Hepatocyte (in vitro differentiated cells): ENCODE measurements around the gene MOB3B.

Source experiments
- EZH2 ChIP-seq: fragments of 200-600 bp; sonication (generic); IDR thresholded peaks from 2 replicates; pipeline ENCODE4 v1.6.1; 2016; ENCODE audit warnings: antibody characterized with exemption, mild to moderate bottlenecking, borderline replicate concordance
- TF ChIP-seq, protein P1 (sequence below): fragments of 200-600 bp; sonication (generic); IDR thresholded peaks from 2 replicates; pipeline ENCODE4 v1.5.1; 2016; ENCODE audit warnings: antibody characterized with exemption, mild to moderate bottlenecking; ENCODE audit not compliant: poor library complexity

DNA sequence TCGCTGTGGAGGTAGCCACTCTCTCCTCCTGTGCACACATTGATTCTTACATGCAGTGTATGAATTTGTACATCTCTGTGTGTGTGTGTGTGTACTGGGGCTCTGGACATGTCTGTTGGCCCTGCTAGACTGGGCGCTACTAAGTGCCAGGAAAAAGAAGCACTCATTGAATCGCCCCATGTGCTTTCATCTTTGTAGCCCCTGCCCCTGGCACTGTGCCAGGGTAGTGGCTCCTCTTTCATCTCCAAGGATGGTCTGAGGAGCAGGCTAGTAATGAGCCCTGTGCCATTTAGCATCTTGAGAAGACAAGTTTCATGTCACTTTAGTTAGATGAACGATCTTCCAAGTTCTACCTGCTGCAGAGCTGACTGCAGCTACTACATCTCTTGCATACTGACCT is 198.2 kb downstream of the MOB3B start:
- TF ChIP-seq, protein P1, sequence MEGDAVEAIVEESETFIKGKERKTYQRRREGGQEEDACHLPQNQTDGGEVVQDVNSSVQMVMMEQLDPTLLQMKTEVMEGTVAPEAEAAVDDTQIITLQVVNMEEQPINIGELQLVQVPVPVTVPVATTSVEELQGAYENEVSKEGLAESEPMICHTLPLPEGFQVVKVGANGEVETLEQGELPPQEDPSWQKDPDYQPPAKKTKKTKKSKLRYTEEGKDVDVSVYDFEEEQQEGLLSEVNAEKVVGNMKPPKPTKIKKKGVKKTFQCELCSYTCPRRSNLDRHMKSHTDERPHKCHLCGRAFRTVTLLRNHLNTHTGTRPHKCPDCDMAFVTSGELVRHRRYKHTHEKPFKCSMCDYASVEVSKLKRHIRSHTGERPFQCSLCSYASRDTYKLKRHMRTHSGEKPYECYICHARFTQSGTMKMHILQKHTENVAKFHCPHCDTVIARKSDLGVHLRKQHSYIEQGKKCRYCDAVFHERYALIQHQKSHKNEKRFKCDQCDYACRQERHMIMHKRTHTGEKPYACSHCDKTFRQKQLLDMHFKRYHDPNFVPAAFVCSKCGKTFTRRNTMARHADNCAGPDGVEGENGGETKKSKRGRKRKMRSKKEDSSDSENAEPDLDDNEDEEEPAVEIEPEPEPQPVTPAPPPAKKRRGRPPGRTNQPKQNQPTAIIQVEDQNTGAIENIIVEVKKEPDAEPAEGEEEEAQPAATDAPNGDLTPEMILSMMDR = no peak
- TF ChIP-seq EZH2 = no peak
